Tibial artery (tissue), 4 donors: ENCODE results near the gene NR2F2.
A peak's percentile ranks its signal among the peaks of the same experiment; 100 is the strongest.

ENCODE experiments used
- DNase-seq, 2 donors: peaks; one replicate each; pipeline ENCODE4 v3.0.0-alpha.2; 2019
- H3K27ac ChIP-seq, 2 donors: fragments of 200-600 bp; sonication (generic) in 1 of 2; 1 replicate in 1 of 2; 2 replicates in 1 of 2; pipeline ENCODE4 v1.5.1; 2018 to 2019; ENCODE audit warnings: mild to moderate bottlenecking in 1 of 2
- H3K27me3 ChIP-seq, 2 donors: fragments of 200-600 bp; sonication (generic) in 1 of 2; one replicate each; pipeline versions ENCODE4 v1.5.1 to v1.6.0; 2016 to 2019
- H3K36me3 ChIP-seq, 3 donors: fragments of 200-600 bp; sonication (generic) in 2 of 3; one replicate each; pipeline ENCODE4 v1.5.1; 2016 to 2019; ENCODE audit warnings: mild to moderate bottlenecking in 2 of 3
- H3K4me1 ChIP-seq, 4 donors: fragments of 200-600 bp; sonication (generic) in 2 of 4; 1 replicate in 3 of 4; 2 replicates in 1 of 4; pipeline ENCODE4 v1.5.1; 2016 to 2019
- H3K4me3 ChIP-seq, 2 donors: fragments of 200-600 bp; sonication (generic) in 1 of 2; 1 replicate in 1 of 2; 2 replicates in 1 of 2; pipeline ENCODE4 v1.5.1; 2018 to 2019; ENCODE audit warnings: mild to moderate bottlenecking in 2 of 2
- H3K9me3 ChIP-seq, 3 donors: fragments of 200-600 bp; sonication (generic) in 1 of 3; one replicate each; pipeline ENCODE4 v1.5.1; 2016 to 2019
- CTCF ChIP-seq, 2 experiments: fragments of 200-600 bp in 1 of 2; fragments of 450-650 bp in 1 of 2; IDR thresholded peaks; one replicate each; pipeline ENCODE4 v1.5.1; 2017 to 2019; ENCODE audit warnings: antibody characterized with exemption in 2 of 2, mild to moderate bottlenecking in 1 of 2, moderate library complexity in 1 of 2
- intact Hi-C: fragments of 100-400 bp; cut with DNase I; formaldehyde crosslinking; loops from one replicate; pipeline ENCODE4 v1.15.0; 2023; ENCODE audit warnings: low total_unique reads

The NR2F2 gene

GRCh38 chr15:96303503-96304056 lies 26.9 kb upstream of the NR2F2 start:
- H3K27ac ChIP-seq, result no peak overlapping the region
- no peaks in the 10 kb centered on the region for H3K27me3 ChIP-seq
- no peak overlapping the region for H3K4me3 ChIP-seq
- H3K4me1 ChIP-seq, result peaks cover 0 to 21% (median under 1%) of the 10 kb centered on the region in 4 donors
- no peak for TF ChIP-seq CTCF (IDR thresholded peaks at IDR 0.05)
- H3K9me3 ChIP-seq, result peaks cover 0 to 2% (median 0%) of the 10 kb centered on the region in 3 donors
- DNase-seq, result no peak
- intact Hi-C loops, result loop anchor here (10.0 kb wide), 1 partner anchor 309 kb away; no protein-coding TSS in a partner anchor
- no peaks in the 10 kb centered on the region for H3K36me3 ChIP-seq

- H3K9me3 ChIP-seq, result no peaks in the 10 kb centered on the region
- peaks cover 0 to 32% (median 4%) of the 10 kb centered on the region in 4 donors for H3K4me1 ChIP-seq
- no peak overlapping the region for H3K4me3 ChIP-seq
- no peak for DNase-seq
- H3K36me3 ChIP-seq, result no peaks in the 10 kb centered on the region
- no peak overlapping the region for H3K27ac ChIP-seq
- intact Hi-C loops, result loop anchor here (10.0 kb wide), 1 partner anchor 310 kb away; no protein-coding TSS in a partner anchor
- H3K27me3 ChIP-seq, result no peaks in the 10 kb centered on the region
- no peak for TF ChIP-seq CTCF (IDR thresholded peaks at IDR 0.05)
Observed at GRCh38 chr15:96304839-96305238, 25.7 kb upstream of the NR2F2 start.

DNA sequence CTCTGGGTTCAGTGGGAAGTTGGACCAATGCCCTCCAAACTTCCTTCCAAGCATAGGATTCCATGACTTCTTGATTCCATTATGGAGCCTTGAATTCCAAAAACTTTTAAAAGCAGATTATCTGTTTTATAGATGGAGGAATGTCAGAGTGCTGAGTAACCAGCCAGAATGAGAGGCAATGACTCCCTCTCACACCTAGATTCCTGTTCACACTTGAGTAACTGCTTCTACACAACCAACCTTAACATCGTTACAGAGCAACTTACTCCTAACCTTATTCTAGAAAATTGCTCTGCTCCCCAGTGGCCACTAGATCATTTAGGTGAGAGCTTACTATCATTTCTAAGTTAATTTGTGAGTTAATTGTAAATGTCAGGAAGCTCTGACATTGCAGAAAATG lies 24.2 kb upstream of the NR2F2 start:
- Histone ChIP-seq H3K4me3 (no peak overlapping the region), H3K27ac (no peak overlapping the region), H3K9me3 (no peaks in the 10 kb centered on the region), H3K27me3 (no peaks in the 10 kb centered on the region), H3K36me3 (no peaks in the 10 kb centered on the region), H3K4me1 (peaks cover 0 to 32% (median 4%) of the 10 kb centered on the region in 4 donors)
- DNase-seq, result no peak
- no peak for TF ChIP-seq CTCF (IDR thresholded peaks at IDR 0.05)
- intact Hi-C loops, result loop anchor here (10.0 kb wide), 1 partner anchor 312 kb away; no protein-coding TSS in a partner anchor

DNA sequence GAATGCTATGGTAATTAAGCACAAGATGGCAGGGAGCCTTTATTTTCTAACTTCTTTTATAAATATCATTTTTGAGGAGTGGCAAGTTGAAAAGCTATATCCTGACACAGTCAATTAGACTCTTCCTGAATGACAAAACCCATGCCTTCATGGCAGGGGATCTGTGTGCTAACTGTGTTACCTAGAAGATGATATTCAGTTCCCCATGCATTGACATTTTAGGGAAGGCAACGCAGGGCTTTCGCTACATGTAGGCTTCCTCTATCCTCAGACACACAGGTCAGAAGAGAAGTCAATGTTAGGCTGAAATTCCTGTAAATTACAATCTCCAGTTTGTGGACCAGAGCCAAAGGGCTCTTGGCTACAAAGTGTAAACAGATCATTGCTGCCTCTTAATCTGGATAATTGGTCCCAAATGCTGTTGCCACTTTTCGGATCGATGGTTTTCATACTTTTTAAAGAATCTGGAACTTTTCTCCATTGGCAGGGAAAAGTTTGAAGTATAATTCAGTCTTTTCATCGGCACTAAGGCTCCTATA lies 22.6 kb upstream of the NR2F2 start:
- H3K4me1 ChIP-seq, result peaks cover 0 to 44% (median 9%) of the 10 kb centered on the region in 4 donors
- no peaks in the 10 kb centered on the region for H3K9me3 ChIP-seq

DNA sequence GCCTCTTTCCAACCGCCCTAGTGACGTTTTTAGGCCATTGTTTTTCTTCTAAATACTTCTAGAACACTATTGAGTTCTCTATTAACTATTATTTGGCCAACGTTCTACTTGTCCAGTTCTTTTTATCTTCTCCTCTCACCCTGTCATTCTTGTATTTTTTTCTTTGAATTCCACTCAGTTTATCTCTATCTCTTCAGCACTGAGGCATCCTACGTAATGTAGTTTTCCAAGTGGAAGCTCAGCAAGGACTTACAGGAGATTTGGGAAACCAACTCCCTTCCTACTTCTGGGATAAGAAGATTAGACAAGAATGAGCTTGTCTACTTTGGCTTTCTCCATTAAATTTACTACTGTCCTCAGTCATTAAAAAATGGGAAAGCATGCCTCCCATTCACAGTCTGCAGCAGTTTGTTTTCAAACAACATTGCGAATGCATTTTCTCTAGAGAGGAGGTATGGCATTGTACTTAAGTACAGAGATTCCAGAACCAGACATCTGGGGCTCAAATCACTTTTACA lies 21.3 kb upstream of the NR2F2 start:
- no peak overlapping the region for H3K4me3 ChIP-seq
- H3K9me3 ChIP-seq, result no peaks in the 10 kb centered on the region
- intact Hi-C loops, result loop anchor here (10.0 kb wide), 1 partner anchor 314 kb away; no protein-coding TSS in a partner anchor
- peaks cover 0 to 49% (median 9%) of the 10 kb centered on the region in 4 donors for H3K4me1 ChIP-seq
- no peak for DNase-seq
- no peaks in the 10 kb centered on the region for H3K27me3 ChIP-seq
- H3K27ac ChIP-seq, result no peak overlapping the region
- TF ChIP-seq CTCF (IDR thresholded peaks at IDR 0.05), result no peak
- no peaks in the 10 kb centered on the region for H3K36me3 ChIP-seq

More for the DNA sequence above, 22.6 kb upstream of the NR2F2 start:
- H3K27ac ChIP-seq, result peak overlapping the region in 1 of 2 donors; percentile 24
- intact Hi-C loops, result loop anchor here (10.0 kb wide), 1 partner anchor 313 kb away; no protein-coding TSS in a partner anchor
- H3K4me3 ChIP-seq, result no peak overlapping the region
- H3K36me3 ChIP-seq, result no peaks in the 10 kb centered on the region
- no peak for DNase-seq
- H3K27me3 ChIP-seq, result no peaks in the 10 kb centered on the region
- TF ChIP-seq CTCF (IDR thresholded peaks at IDR 0.05), result no peak
